Measurements from ENCODE around the gene FFAR1.

The FFAR1 gene

DNA sequence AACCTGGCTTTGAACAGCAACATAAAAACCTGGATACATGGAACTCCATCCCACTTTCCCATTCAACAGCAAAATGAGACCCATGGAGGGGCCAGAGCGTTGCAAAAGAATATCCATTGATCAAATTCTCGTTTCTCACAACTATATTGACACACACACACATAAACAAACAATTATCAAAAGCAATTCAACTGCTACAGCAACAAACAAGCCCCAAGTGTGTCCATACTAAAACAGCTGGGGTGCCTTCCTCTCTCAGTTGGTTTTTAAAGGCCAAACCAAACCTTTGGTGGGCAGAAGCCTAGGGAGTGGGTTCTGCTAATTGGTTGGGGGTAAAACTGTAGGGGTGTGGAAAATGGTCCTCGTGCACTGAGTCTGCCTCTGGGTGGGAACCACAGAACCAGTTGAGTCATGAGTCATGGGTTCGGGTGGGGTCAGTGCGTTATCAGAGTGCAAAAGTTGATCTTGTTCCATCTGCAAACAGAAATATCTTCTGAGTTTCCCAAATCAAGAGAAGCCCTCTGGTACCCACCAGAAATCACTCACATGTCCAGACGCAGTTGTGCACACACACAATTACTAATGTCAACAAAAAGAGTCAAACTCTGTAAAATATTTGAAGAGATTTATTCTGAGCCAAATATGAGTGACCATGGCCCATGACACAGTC, 41.6 kb downstream of the FFAR1 start:
- no peak for DNase-seq (ENCODE audit: low read depth in 2 of 2)

DNA sequence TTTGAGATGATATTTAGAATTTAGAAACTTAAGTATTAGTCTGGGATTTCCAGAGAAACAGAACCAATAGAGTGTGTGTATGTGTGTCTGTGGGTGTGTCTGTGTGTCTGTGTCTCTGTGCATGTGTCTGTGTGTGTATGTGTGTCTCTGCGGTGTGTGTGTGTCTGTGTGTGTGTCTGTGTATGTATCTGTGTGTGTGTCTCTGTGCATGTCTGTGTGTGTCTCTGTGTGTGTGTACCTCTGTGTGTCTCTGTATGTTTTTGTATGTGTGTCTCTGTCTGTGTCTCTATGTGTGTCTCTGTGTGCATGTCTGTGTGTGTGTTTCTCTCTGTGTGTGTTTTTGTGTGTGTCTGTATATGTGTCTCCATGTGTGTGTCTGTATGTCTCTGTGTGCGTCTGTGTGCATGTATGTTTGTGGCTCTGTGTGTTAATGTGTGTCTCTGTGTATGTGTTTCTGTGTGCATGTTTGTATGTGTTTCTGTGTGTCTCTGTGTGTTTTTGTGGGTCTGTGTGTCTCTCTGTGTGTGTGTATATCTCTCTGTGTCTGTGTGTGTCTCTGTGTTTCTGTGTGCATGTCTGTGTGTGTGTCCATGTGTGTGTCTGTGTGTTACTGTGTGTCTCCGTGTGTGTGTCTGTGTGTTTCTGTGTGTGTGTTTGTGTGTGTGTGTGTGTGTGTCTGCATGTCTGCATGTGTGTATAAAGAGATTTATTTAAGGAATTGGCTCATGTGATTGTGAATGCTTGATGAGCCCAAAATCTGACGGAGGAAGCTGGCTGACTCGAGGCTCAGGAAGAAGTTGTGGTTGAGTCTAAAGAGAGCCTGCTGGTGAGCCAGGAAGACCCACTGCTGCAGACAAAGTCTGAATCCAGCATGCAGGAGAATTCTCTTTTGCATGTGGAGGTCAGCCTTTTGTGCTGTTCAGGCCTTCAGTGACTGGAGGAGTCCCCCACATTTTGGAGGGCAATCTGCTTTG, 45.3 kb downstream of the FFAR1 start:
- no peak for DNase-seq (ENCODE audit: low read depth in 2 of 2)

- no peak for DNase-seq (ENCODE audit: low read depth in 2 of 2)
Observed at GRCh38 chr19:35395382-35396199, 47.9 kb downstream of the FFAR1 start.

DNA sequence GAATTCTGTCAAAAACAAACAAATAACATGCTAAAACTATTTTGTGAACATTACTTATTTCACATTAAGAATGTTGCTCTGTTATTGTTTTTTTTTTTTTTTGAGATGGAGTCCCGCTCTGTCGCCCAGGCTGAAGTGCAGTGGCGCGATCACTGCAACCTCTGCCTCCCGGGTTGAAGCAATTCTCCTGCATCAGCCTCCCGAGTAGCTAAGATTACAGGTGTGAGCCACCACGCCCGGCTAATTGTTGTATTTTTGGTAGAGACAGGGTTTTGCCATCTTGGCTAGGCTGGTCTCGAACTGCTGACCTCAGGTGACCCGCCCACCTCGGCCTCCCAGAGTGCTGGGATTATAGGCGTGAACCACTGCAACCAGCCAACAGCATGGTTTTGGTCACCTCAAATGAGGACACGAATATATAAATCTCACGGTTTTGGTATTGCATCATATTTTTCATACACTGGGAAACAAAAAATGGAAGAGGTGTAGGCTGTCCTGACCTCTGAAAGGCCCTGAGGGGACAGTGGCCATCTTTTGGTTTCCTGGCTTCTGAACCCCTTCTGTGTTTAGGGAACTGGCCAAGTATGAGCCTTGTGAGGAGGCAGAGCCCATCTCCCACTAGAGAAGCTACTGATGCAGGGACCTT, 48.7 kb downstream of the FFAR1 start:
- DNase-seq (ENCODE audit: low read depth in 2 of 2): no peak

DNA sequence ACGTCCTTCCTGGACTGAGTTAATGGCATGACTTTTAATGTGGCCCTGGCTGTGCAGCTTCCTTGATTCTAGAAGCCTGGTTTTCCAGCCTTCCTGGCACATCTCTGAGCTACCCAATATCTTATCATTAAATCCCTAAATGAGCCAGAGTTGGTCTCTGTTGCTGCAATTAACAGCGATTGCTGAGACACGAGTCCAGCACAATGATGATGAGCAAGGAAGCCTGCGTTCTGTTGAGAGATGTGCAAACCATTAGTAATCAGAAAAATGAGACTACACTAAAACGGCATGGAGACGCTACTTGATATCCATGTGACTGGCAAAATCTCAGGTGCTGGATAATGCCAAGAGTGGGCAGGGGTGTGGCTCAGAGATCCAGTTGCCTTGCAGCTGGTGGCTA, 49.4 kb downstream of the FFAR1 start:
- no peak for DNase-seq (ENCODE audit: low read depth in 2 of 2)

All from fibroblast of skin of left quadriceps (primary cell).